ENCODE data around the gene STK35.

The STK35 gene

GRCh38 chr20:2163312-2163711 lies 61.7 kb downstream of the STK35 start:
- TF ChIP-seq CTCF (IDR thresholded peaks at IDR 0.05; ENCODE audit: extremely low read depth, missing control alignments) = no peak

GRCh38 chr20:2163757-2164156 lies 62.1 kb downstream of the STK35 start:
- DNase-seq (ENCODE audit: low spot score) = no peak

More at GRCh38 chr20:2163312-2163711, 61.7 kb downstream of the STK35 start:
- DNase-seq (ENCODE audit: low spot score) = no peak

GRCh38 chr20:2164421-2164820 lies 62.8 kb downstream of the STK35 start:
- no peak for TF ChIP-seq CTCF (IDR thresholded peaks at IDR 0.05; ENCODE audit: extremely low read depth, missing control alignments)
- DNase-seq (ENCODE audit: low spot score) = no peak

More at GRCh38 chr20:2163757-2164156, 62.1 kb downstream of the STK35 start:
- TF ChIP-seq CTCF (IDR thresholded peaks at IDR 0.05; ENCODE audit: extremely low read depth, missing control alignments) = no peak

GRCh38 chr20:2164966-2165365 lies 63.3 kb downstream of the STK35 start:
- no peak for DNase-seq (ENCODE audit: low spot score)
- TF ChIP-seq CTCF (IDR thresholded peaks at IDR 0.05; ENCODE audit: extremely low read depth, missing control alignments) = no peak

- TF ChIP-seq CTCF (IDR thresholded peaks at IDR 0.05; ENCODE audit: extremely low read depth, missing control alignments) = no peak
- no peak for DNase-seq (ENCODE audit: low spot score)
Observed at GRCh38 chr20:2165871-2166270, 64.2 kb downstream of the STK35 start.

- TF ChIP-seq CTCF (IDR thresholded peaks at IDR 0.05; ENCODE audit: extremely low read depth, missing control alignments) = no peak
- no peak for DNase-seq (ENCODE audit: low spot score)
Observed at GRCh38 chr20:2167112-2167511, 65.5 kb downstream of the STK35 start.

GRCh38 chr20:2168946-2169345 lies 67.3 kb downstream of the STK35 start:
- DNase-seq (ENCODE audit: low spot score) = no peak

More at GRCh38 chr20:2168946-2169345, 67.3 kb downstream of the STK35 start:
- TF ChIP-seq CTCF (IDR thresholded peaks at IDR 0.05; ENCODE audit: extremely low read depth, missing control alignments) = no peak
